Measurements from ENCODE around the gene HS6ST3.

Gene HS6ST3

DNA sequence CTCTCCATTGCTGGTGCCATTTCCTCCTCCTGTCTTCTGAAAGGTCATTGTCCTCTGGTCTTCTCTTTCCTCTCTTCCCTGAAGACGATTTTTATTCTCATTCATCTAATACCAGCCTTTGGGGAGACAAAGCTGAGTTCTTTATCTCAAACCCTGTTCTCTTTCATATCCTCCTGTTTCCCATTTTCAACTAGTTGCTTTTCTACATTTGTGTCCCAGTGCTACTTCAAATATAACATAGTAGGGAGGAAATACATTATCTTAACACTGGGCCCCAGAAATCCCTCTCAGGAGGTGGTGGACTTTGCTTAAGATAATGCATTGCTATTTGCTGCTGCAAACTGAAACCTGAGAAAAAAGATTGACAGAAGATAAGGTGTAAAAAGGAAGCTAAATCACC lies 159.1 kb downstream of the HS6ST3 start:
- DNase-seq (ENCODE audit: low spot score), result no peak
- Mint-ChIP-seq H3K27me3 (ENCODE audit: low read depth) (no peaks in the 10 kb centered on the region), H3K36me3 (ENCODE audit: low read depth) (no peaks in the 10 kb centered on the region), H3K27ac (no peak overlapping the region), H3K4me3 (no peak overlapping the region), H3K9me3 (peaks cover 24% of the 10 kb centered on the region), H3K4me1 (ENCODE audit: low read depth) (no peaks in the 10 kb centered on the region)

DNA sequence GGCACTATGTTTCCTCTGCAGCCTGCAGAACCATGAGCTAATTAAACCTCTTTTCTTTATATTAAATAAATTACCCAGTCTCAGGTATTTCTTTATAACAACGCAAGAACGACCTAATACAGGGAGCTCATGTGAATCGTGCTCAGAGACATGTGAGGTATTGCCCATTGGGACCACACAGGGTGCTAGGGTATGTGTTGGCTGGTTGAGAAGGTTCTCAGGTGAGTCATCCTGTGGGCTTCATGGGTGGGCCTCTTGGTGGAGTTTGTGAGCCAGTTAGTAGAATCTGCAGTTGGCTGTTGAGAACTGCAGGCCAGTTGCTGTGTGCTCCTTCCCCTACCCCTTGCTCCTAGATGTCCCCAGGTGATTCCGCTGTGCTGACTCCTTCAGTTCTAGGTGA lies 163.0 kb downstream of the HS6ST3 start:
- no peak overlapping the region for H3K27ac Mint-ChIP-seq
- DNase-seq (ENCODE audit: low spot score), result no peak
- no peaks in the 10 kb centered on the region for H3K36me3 Mint-ChIP-seq (ENCODE audit: low read depth)
- no peak overlapping the region for H3K4me3 Mint-ChIP-seq
- H3K27me3 Mint-ChIP-seq (ENCODE audit: low read depth), result no peaks in the 10 kb centered on the region
- peaks cover 14% of the 10 kb centered on the region for H3K9me3 Mint-ChIP-seq
- H3K4me1 Mint-ChIP-seq (ENCODE audit: low read depth), result no peaks in the 10 kb centered on the region

DNA sequence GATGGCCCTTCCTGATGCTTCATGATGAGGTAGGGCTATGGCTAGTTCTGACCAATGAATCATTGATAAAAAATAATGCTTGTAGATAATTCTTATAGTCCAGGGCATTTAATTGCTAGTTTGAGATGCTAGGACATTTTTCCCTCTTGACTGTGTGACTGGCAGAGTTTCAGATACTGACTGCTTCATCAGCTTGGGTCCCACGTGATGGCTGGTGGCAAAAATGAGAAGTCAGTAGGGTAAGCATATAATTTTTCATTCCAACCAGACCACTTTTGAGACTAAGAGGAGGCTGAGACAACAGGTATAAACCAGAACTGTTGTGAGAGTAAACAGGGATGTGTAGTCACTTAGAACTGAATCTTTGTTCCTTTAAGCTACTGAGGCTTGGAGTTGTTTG lies 183.3 kb downstream of the HS6ST3 start:
- Mint-ChIP-seq H3K27ac (no peak overlapping the region), H3K36me3 (ENCODE audit: low read depth) (no peaks in the 10 kb centered on the region), H3K9me3 (peaks cover 4% of the 10 kb centered on the region), H3K4me3 (no peak overlapping the region), H3K4me1 (ENCODE audit: low read depth) (no peaks in the 10 kb centered on the region), H3K27me3 (ENCODE audit: low read depth) (no peaks in the 10 kb centered on the region)
- DNase-seq (ENCODE audit: low spot score), result no peak

DNA sequence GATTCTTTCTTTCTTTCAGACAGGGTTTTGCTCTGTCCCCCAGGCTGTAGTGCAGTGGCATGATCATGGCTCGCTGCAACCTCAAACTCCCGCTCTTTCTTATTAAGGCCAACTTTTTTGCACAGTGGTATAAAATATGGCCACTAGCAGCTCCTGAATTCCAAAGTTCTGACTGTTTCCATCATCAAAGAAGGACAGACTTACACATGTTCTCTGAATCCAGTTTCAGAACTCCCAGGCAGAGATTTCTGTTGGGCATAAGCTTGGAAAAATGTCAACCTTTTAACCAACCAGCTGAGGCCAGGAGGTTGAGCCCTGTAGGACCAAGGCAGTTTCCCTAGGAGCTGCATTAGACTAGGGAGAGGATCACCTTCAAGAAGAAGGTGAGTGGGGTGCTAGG lies 184.1 kb downstream of the HS6ST3 start:
- Mint-ChIP-seq H3K36me3 (ENCODE audit: low read depth) (no peaks in the 10 kb centered on the region), H3K27ac (no peak overlapping the region), H3K27me3 (ENCODE audit: low read depth) (no peaks in the 10 kb centered on the region)

DNA sequence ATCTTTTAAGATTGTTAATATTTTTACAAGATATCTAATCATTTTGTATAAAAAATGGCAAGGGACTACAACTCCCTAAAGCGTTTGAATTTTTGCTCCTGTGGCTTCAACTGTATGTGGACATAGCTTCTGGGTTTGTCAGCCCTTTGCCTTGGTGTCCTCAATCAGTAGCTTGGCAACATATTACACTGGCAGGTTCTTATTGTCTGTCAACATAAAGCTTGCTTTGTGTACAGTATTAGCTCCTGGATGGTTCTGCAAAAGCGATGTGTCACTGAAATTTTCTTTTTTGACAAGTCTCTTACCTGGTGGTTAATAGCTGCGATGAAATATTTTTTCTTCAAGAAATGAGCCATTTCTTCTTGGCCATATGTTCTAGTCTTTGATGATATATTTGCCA lies 190.0 kb downstream of the HS6ST3 start:
- Mint-ChIP-seq H3K27ac (no peak overlapping the region), H3K9me3 (peaks cover 5% of the 10 kb centered on the region), H3K27me3 (ENCODE audit: low read depth) (no peaks in the 10 kb centered on the region), H3K4me3 (no peak overlapping the region), H3K36me3 (ENCODE audit: low read depth) (no peaks in the 10 kb centered on the region), H3K4me1 (ENCODE audit: low read depth) (no peaks in the 10 kb centered on the region)
- no peak for DNase-seq (ENCODE audit: low spot score)

More for the DNA sequence above, 184.1 kb downstream of the HS6ST3 start:
- no peak overlapping the region for H3K4me3 Mint-ChIP-seq
- no peaks in the 10 kb centered on the region for H3K4me1 Mint-ChIP-seq (ENCODE audit: low read depth)
- peaks cover 4% of the 10 kb centered on the region for H3K9me3 Mint-ChIP-seq
- DNase-seq (ENCODE audit: low spot score), result no peak

DNA sequence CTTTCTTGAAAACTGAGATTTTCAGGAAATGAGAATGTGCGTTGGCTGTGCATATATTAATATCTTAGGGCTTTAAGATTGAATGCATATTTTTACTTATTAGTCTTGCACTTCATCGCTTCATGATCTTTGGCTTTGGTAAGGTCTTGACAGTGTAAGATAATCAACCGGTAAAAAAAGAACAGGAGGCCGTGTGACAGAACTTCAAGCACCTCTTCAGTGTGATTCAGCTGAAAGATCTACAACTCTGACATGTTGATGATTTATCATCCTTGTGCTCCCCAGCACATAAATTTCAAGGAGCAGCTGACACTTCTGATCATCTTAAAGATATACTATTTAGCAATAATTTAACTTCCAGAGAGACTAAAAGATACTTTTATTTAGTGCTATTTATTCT lies 195.1 kb downstream of the HS6ST3 start:
- H3K9me3 Mint-ChIP-seq, result peaks cover 5% of the 10 kb centered on the region
- H3K4me3 Mint-ChIP-seq, result no peak overlapping the region
- H3K27me3 Mint-ChIP-seq (ENCODE audit: low read depth), result no peaks in the 10 kb centered on the region
- H3K27ac Mint-ChIP-seq, result no peak overlapping the region
- no peaks in the 10 kb centered on the region for H3K4me1 Mint-ChIP-seq (ENCODE audit: low read depth)
- no peak for DNase-seq (ENCODE audit: low spot score)
- H3K36me3 Mint-ChIP-seq (ENCODE audit: low read depth), result no peaks in the 10 kb centered on the region

DNA sequence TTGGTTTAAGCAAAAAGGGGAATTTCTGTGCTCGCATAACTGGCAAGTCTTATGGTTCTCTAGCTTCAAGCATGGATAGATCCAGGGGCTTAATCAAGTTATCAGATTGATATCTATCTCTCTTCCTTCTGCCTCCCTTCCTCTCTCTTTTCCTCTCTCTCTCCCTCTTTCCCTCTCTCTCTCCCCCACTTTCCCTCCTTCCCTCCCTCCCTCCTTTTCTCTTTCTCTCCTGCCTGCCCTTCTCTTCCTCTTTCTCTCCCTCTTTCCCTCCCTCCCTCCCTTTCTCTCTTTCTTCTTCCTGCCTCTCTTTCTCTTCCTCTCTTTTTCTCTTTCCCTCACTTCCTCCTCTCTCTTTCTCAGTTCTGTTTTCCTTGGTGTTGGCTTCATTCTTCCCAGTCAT lies 195.8 kb downstream of the HS6ST3 start:
- Mint-ChIP-seq H3K27ac (no peak overlapping the region), H3K9me3 (peaks cover 5% of the 10 kb centered on the region), H3K27me3 (ENCODE audit: low read depth) (no peaks in the 10 kb centered on the region), H3K4me3 (no peak overlapping the region), H3K4me1 (ENCODE audit: low read depth) (no peaks in the 10 kb centered on the region), H3K36me3 (ENCODE audit: low read depth) (no peaks in the 10 kb centered on the region)
- no peak for DNase-seq (ENCODE audit: low spot score)

DNA sequence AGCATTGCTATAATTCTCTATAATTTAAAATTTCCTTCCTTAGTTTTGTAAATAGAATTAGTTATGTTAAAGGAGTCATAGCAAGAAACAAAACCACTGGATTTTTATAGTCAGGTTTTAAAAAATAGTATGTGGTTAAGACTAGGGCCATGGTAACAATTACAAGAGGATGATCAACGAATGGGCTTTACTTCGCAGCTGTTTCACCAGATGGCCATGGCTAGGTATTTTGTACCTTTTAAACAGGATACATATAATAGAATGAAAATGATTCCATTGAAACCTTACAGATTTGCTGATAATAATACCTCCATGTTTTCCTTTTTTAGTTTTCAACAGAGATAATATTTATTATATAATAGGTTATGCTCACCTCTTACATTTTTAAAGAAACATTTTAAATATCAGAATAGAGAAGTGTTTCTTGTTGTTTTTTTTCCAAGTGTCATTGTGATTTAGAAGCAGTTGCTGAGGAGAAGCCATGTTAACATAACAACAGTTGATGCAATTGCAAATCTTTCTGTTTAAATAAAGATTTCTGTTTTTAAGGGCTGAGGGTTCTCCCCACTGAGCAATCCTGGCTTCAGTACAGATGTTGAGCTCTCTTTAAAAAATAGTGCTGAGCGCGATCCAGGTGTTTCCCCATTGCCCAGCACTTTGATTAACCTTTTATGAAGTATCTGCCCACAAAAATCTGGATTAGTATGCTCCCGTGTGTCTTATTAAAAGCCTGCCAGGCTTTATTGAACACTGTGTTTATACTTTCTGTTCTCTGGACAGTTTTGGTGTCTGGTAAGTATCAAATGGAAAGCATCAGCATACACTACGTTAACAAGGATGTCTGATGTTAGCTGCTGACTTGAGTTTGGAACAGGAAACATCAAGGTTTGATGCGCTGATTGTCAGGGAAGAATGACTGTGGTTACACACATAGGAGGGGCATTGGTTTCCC lies 205.3 kb downstream of the HS6ST3 start:
- no peaks in the 10 kb centered on the region for H3K36me3 Mint-ChIP-seq (ENCODE audit: low read depth)
- H3K4me3 Mint-ChIP-seq, result no peak overlapping the region
- H3K9me3 Mint-ChIP-seq, result peaks cover 4% of the 10 kb centered on the region
- H3K27me3 Mint-ChIP-seq (ENCODE audit: low read depth), result no peaks in the 10 kb centered on the region
- DNase-seq (ENCODE audit: low spot score), result no peak
- H3K27ac Mint-ChIP-seq, result no peak overlapping the region
- no peaks in the 10 kb centered on the region for H3K4me1 Mint-ChIP-seq (ENCODE audit: low read depth)

DNA sequence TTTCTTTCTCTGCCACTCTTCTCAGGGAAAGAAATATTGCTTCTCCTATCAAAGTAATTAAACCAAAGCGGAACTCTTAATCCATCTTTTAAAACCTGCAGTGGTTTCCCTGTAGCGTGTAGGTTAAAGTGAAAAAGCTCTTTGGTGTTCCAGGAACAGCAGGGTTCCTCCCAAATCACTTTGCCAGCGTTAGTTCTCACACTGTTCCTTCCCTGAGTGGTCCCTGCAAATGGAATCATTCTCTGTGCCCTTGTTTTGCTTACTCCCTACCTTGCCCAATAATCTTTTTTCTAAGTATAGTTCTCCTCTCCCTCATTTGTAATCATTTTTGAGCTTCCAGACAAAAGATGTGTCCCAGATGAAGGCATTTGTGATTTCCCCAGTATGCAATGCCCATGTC lies 207.5 kb downstream of the HS6ST3 start:
- Mint-ChIP-seq H3K27me3 (ENCODE audit: low read depth) (no peaks in the 10 kb centered on the region), H3K4me1 (ENCODE audit: low read depth) (no peaks in the 10 kb centered on the region), H3K4me3 (no peak overlapping the region), H3K27ac (no peak overlapping the region), H3K9me3 (peaks cover 4% of the 10 kb centered on the region), H3K36me3 (ENCODE audit: low read depth) (no peaks in the 10 kb centered on the region)
- DNase-seq (ENCODE audit: low spot score), result no peak

DNA sequence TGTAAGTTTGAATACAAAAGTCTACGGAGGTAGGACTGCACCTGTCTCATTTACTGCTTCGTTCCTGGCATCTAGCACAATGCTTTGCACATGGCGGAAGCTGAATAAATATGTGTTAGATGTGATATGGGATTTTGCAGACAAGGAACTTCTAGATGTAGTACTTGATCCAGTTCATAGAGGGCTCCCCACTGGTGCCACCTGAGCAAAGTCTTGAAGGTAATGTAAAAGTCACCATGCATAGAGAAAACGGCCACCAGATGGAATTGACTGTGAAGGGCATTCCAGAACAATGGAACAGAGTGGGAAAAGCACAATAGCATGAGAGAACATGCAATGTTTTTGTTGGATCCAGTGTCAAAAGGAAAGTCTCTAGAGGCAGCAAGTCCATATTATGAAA lies 209.3 kb downstream of the HS6ST3 start:
- no peaks in the 10 kb centered on the region for H3K36me3 Mint-ChIP-seq (ENCODE audit: low read depth)
- H3K27ac Mint-ChIP-seq, result no peak overlapping the region
- no peak overlapping the region for H3K4me3 Mint-ChIP-seq
- no peaks in the 10 kb centered on the region for H3K27me3 Mint-ChIP-seq (ENCODE audit: low read depth)
- no peaks in the 10 kb centered on the region for H3K4me1 Mint-ChIP-seq (ENCODE audit: low read depth)
- peaks cover 10% of the 10 kb centered on the region for H3K9me3 Mint-ChIP-seq
- no peak for DNase-seq (ENCODE audit: low spot score)

DNA sequence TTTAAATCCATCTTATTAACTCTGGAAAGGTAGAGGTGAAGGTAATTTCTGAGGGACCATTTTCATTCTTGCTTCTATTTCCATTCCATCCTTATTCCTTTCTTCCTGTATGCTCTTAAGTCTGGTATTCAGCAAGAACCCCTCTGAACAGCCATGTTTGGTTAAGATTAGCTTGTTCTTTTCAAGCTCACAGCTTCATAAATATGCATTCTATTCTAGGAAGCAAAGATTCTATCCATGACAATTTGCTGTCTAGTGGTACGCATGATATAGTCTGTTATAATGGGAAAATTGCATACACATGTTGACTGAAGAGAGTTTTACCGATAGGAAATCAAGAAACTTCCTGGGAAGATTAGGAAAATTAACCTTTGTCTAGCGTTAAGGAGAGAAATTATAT lies 218.7 kb downstream of the HS6ST3 start:
- H3K27ac Mint-ChIP-seq, result no peak overlapping the region
- H3K36me3 Mint-ChIP-seq (ENCODE audit: low read depth), result no peaks in the 10 kb centered on the region
- no peak overlapping the region for H3K4me3 Mint-ChIP-seq
- H3K27me3 Mint-ChIP-seq (ENCODE audit: low read depth), result no peaks in the 10 kb centered on the region
- no peak for DNase-seq (ENCODE audit: low spot score)
- H3K4me1 Mint-ChIP-seq (ENCODE audit: low read depth), result no peaks in the 10 kb centered on the region
- peaks cover 10% of the 10 kb centered on the region for H3K9me3 Mint-ChIP-seq

DNA sequence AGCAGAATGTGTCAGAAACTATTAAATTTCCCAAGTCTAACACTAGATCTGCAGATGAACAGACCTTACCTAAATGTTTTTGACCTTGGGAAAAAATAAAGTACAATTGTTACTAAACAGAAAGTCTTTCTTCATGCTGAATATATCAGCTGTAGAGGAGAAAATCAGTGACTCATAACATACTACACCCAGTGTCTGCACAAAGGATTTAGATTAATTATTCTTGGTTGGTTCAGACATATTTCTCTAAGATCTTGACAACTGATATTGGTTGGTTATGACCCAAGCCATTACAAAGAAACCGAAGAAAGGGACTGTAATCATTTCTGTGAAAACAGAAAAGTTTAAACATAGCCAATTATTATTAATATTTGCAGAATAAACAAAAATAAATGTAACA lies 225.1 kb downstream of the HS6ST3 start:
- DNase-seq (ENCODE audit: low spot score), result no peak
- Mint-ChIP-seq H3K4me1 (ENCODE audit: low read depth) (no peaks in the 10 kb centered on the region), H3K4me3 (no peak overlapping the region), H3K36me3 (ENCODE audit: low read depth) (no peaks in the 10 kb centered on the region), H3K27me3 (ENCODE audit: low read depth) (no peaks in the 10 kb centered on the region), H3K27ac (no peak overlapping the region), H3K9me3 (peaks cover 8% of the 10 kb centered on the region)

DNA sequence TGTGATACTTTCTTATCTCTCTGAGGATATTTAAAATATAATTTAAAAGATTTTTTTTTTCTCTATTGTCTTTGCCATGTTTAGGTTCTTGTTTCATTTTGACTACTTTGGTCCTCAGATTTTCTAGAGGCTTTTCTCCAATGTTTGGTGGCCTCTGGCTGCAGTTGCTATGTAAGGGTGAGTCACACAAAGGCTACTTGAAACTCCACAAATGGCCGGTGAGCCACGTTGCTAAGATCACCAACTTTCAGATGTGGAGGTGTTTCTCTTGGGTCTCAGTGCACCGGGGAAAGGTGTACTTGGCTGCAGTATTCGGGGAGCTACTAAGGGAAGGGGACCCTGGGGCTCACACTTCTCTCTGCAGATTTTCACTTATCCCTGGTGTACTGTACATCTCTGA lies 248.1 kb downstream of the HS6ST3 start:
- Mint-ChIP-seq H3K4me3 (no peak overlapping the region), H3K36me3 (ENCODE audit: low read depth) (no peaks in the 10 kb centered on the region), H3K27ac (no peak overlapping the region), H3K4me1 (ENCODE audit: low read depth) (no peaks in the 10 kb centered on the region), H3K9me3 (peaks cover 30% of the 10 kb centered on the region), H3K27me3 (ENCODE audit: low read depth) (no peaks in the 10 kb centered on the region)
- DNase-seq (ENCODE audit: low spot score), result no peak

DNA sequence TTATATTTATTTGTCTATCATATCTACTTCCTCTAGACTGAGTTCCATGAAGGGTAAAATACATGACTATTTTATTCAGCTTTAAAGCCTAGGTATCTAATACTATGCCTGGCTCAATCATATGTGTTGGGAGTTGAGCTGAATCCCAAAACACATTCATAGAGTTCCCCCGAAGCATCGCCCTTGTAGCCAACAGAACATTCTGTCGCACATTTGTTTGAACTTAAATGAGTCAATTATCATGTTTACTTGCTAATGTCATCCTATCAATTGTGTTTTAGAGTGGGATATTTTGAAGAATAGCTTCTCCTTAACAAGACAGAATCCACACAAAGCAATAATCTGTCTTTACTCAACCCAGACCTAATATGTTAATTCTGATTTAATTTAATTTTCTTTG lies 252.4 kb downstream of the HS6ST3 start:
- peaks cover 14% of the 10 kb centered on the region for H3K9me3 Mint-ChIP-seq
- no peak overlapping the region for H3K27ac Mint-ChIP-seq
- H3K4me1 Mint-ChIP-seq (ENCODE audit: low read depth), result no peaks in the 10 kb centered on the region
- H3K36me3 Mint-ChIP-seq (ENCODE audit: low read depth), result no peaks in the 10 kb centered on the region
- H3K27me3 Mint-ChIP-seq (ENCODE audit: low read depth), result no peaks in the 10 kb centered on the region
- H3K4me3 Mint-ChIP-seq, result no peak overlapping the region
- no peak for DNase-seq (ENCODE audit: low spot score)
